ENCODE data around the gene GLP1R.

GLP1R gene

DNA sequence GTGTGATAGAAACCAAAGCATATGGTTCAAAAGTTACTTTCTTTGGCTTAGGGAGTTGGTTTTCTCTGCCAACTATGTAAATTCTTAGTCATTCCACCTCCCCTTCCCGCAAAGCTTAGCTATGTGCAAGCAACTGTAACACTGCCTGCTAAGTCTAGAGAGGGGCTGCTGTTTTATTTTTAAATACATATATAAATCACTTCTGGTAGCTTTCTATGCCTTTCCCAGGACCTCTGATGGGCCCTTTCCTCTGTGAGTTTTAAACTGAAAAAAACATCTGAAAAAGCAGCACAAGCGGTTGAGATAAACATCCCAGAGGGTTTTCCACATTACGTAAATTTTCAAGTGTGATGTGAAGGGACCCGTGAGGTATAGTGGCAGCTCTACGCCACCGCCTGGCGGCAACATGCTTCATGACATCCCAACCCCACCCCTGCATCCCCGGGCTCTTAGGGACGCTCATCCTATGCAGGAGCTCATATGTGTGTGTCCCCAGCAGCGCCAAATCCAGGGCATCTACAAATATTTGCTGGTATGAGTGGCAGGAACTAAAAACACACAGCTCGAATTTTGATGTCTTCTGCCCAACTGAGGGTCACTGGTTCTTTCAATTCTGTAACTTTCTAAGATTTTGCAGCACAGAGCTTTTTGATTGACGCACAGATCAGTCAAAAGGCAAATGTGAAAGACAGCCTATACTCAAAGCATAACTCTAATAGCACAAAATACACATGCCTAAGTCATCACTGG lies 53.7 kb downstream of the GLP1R start:
- peaks cover 4 to 22% of the 10 kb centered on the region in 2 experiments; a peak in 1 of 3 replicates for H3K36me3 ChIP-seq (ENCODE audit: control insufficient read depth in 2 of 2, insufficient read depth in 1 of 2, low read length in 2 of 2)
- ChIA-PET CTCF (interaction anchor here (0.6 to 2.8 kb wide), 19 partner anchors 9 to 311 kb away, joined by 3 to 17 read pairs (median 4); no protein-coding TSS in a partner anchor), POLR2A (interaction anchor here (1.5 kb wide), 1 partner anchor 12 kb away, joined by 4 read pairs; no protein-coding TSS in a partner anchor)
- no peak overlapping the region for H3K4me3 ChIP-seq (ENCODE audit: low read depth, low read length)
- H3K4me1 ChIP-seq (ENCODE audit: control insufficient read depth, insufficient read depth, low read length): no peaks in the 10 kb centered on the region
- no peak overlapping the region for H3K27ac ChIP-seq (ENCODE audit: extremely low read depth, low read depth, low read length)
- H3K9me3 ChIP-seq (ENCODE audit: control insufficient read depth, insufficient read depth, low read depth, low read length): no peaks in the 10 kb centered on the region
- no peak for TF ChIP-seq ZNF394 (tag by site-specific recombination; IDR thresholded peaks at IDR 0.05; ENCODE audit: borderline replicate concordance)
- TF ChIP-seq ZNF335 (tag by site-specific recombination; conservative IDR thresholded peaks at IDR 0.05): peak; percentile 56
- no peak for TF ChIP-seq ZFP69B (tag by site-specific recombination; IDR thresholded peaks at IDR 0.05)
- no peak for TF ChIP-seq ZNF19 (tag by site-specific recombination; IDR thresholded peaks at IDR 0.05; ENCODE audit: low read depth)
- no peak for TF ChIP-seq ZNF239 (tag by site-specific recombination; IDR thresholded peaks at IDR 0.05)
- TF ChIP-seq ZNF121 (tag by site-specific recombination; IDR thresholded peaks at IDR 0.05): no peak
- no peak for TF ChIP-seq ZNF664 (tag by site-specific recombination; IDR thresholded peaks at IDR 0.05)
- TF ChIP-seq ZNF701 (tag by site-specific recombination; IDR thresholded peaks at IDR 0.05): no peak
- TF ChIP-seq ZNF843 (tag by site-specific recombination; IDR thresholded peaks at IDR 0.05): no peak
- TF ChIP-seq EGR2 (tag by site-specific recombination; IDR thresholded peaks at IDR 0.05; ENCODE audit: low read depth): no peak
- 0 out of 2 replicates have a peak, but pooled peaks have one; percentile 14 for TF ChIP-seq ZNF629 (tag by site-specific recombination; IDR thresholded peaks at IDR 0.05)
- no peak for TF ChIP-seq RBAK (tag by site-specific recombination; IDR thresholded peaks at IDR 0.05)
- TF ChIP-seq ZBTB48 (tag by site-specific recombination; IDR thresholded peaks at IDR 0.05): peak; percentile 58

DNA sequence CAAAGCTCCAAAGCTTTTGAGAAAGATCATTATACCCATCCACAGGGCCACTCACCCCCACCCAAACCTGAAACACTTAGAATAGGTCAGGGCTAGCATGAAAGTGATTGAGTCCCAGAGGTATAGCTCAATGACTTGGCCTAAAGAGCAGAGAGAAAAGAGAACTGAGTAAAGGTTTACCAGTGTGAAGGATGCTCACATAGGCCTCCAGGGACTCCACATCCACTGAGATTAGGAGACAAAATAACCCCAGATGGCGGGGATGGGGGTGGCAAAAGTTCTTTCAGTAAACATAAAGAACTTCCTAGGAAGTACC lies 54.2 kb downstream of the GLP1R start:
- H3K4me3 ChIP-seq (ENCODE audit: low read depth, low read length): no peak overlapping the region
- H3K27ac ChIP-seq (ENCODE audit: extremely low read depth, low read depth, low read length): no peak overlapping the region
- H3K9me3 ChIP-seq (ENCODE audit: control insufficient read depth, insufficient read depth, low read depth, low read length): no peaks in the 10 kb centered on the region
- ChIA-PET POLR2A (interaction anchor here (1.5 kb wide), 1 partner anchor 11 kb away, joined by 4 read pairs; no protein-coding TSS in a partner anchor), CTCF (interaction anchor here (0.6 to 2.8 kb wide), 16 partner anchors 10 to 310 kb away, joined by 3 to 17 read pairs (median 4); no protein-coding TSS in a partner anchor)
- TF ChIP-seq, protein P1, sequence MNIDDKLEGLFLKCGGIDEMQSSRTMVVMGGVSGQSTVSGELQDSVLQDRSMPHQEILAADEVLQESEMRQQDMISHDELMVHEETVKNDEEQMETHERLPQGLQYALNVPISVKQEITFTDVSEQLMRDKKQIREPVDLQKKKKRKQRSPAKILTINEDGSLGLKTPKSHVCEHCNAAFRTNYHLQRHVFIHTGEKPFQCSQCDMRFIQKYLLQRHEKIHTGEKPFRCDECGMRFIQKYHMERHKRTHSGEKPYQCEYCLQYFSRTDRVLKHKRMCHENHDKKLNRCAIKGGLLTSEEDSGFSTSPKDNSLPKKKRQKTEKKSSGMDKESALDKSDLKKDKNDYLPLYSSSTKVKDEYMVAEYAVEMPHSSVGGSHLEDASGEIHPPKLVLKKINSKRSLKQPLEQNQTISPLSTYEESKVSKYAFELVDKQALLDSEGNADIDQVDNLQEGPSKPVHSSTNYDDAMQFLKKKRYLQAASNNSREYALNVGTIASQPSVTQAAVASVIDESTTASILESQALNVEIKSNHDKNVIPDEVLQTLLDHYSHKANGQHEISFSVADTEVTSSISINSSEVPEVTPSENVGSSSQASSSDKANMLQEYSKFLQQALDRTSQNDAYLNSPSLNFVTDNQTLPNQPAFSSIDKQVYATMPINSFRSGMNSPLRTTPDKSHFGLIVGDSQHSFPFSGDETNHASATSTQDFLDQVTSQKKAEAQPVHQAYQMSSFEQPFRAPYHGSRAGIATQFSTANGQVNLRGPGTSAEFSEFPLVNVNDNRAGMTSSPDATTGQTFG (tag by site-specific recombination; IDR thresholded peaks at IDR 0.05; ENCODE audit: borderline replicate concordance): no peak
- no peak for TF ChIP-seq ZNF266 (tag by site-specific recombination; IDR thresholded peaks at IDR 0.05; ENCODE audit: low read depth)
- no peak for TF ChIP-seq HOXA7 (CRISPR knock-in tag; IDR thresholded peaks at IDR 0.05; ENCODE audit: borderline replicate concordance)
- no peak for TF ChIP-seq ZNF416 (tag by site-specific recombination; IDR thresholded peaks at IDR 0.05)
- no peak for TF ChIP-seq ZNF670 (tag by site-specific recombination; IDR thresholded peaks at IDR 0.05; ENCODE audit: low read depth)
- TF ChIP-seq, protein P2, sequence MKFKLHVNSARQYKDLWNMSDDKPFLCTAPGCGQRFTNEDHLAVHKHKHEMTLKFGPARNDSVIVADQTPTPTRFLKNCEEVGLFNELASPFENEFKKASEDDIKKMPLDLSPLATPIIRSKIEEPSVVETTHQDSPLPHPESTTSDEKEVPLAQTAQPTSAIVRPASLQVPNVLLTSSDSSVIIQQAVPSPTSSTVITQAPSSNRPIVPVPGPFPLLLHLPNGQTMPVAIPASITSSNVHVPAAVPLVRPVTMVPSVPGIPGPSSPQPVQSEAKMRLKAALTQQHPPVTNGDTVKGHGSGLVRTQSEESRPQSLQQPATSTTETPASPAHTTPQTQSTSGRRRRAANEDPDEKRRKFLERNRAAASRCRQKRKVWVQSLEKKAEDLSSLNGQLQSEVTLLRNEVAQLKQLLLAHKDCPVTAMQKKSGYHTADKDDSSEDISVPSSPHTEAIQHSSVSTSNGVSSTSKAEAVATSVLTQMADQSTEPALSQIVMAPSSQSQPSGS (tag by site-specific recombination; IDR thresholded peaks at IDR 0.05; ENCODE audit: low read depth): no peak
- TF ChIP-seq SALL2 (tag by site-specific recombination; IDR thresholded peaks at IDR 0.05; ENCODE audit: borderline replicate concordance): no peak
- TF ChIP-seq ZNF10 (tag by site-specific recombination; IDR thresholded peaks at IDR 0.05): no peak
- TF ChIP-seq ZNF146 (tag by site-specific recombination; IDR thresholded peaks at IDR 0.05): no peak
- H3K4me1 ChIP-seq (ENCODE audit: control insufficient read depth, insufficient read depth, low read length): no peaks in the 10 kb centered on the region
- peaks cover 4 to 23% of the 10 kb centered on the region in 2 experiments; a peak in 1 of 3 replicates for H3K36me3 ChIP-seq (ENCODE audit: control insufficient read depth in 2 of 2, insufficient read depth in 1 of 2, low read length in 2 of 2)

Data from HEK293 (cell line).